GM20000 (cell line): ENCODE data around the gene SNRPD1.

Source experiments
- DNase-seq: peaks from one replicate; pipeline ENCODE4 v3.0.0; 2012; ENCODE audit warnings: low spot score
- CTCF ChIP-seq: IDR thresholded peaks from 2 replicates; pipeline ENCODE4 v1.5.1; 2012; ENCODE audit warnings: mild to moderate bottlenecking, control low read depth; ENCODE audit errors: extremely low read depth, missing control alignments

Gene SNRPD1

GRCh38 chr18:21652073-21652472 lies 40.0 kb downstream of the SNRPD1 start:
- DNase-seq, result no peak
- TF ChIP-seq CTCF, result no peak

GRCh38 chr18:21653361-21653760 lies 41.2 kb downstream of the SNRPD1 start:
- no peak for TF ChIP-seq CTCF
- DNase-seq, result no peak

DNA sequence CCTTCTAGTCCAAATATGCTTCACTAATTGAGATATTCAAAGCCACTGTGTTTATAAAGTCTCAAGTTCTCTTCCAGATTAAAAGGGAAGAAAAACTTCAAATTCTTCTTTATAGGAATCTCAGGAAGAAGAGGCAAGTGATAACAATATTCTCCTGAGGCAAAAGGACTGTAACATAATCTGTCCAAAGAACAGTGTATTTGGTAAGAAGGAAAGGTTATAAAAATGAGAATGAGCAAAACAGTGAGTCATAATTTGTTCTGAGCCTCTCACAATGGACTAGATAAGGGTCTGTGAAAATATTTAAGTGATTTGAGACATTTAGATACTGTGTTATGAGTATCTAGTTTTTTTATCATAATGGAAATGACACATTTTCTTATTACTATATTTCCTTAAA lies 44.3 kb downstream of the SNRPD1 start:
- DNase-seq, result no peak
- no peak for TF ChIP-seq CTCF

DNA sequence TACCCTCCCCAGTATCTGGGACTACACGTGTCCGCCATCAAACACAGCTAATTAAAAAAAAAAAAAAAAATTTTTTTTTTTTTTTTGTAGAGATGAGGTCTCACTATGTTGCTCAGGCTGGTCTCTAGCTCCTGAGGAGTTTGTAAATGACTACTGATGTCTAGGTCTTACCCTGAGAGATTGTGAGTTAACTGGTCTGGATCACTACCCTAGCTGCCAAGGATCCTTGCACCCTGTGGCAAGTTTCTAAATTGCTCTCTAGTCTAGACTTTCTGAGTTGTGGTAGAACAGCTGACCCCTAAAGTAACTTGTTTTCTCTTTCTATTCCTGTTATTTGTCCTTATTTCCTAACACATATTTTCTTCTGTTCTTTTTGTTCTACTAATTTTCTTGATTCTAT lies 48.0 kb downstream of the SNRPD1 start:
- no peak for DNase-seq
- no peak for TF ChIP-seq CTCF

DNA sequence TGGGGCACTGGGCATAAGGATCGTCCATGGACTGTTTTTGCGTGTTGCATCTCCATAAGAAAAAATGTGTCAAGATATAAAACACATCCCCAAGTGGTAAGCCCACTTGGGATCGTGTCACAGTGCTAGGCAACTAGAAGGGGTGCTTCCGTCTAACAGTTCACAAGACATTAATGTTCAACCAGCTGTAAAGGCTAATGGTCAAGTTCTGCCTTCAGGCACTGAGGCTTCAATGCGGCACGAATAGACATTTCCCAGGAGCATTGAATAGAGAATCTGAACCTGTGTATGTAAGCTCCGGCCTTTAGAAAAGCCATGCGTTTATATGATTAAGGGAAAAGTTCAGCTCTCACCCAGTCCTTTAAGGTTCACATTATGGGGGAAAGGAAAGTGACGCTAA lies 50.5 kb downstream of the SNRPD1 start:
- no peak for DNase-seq
- no peak for TF ChIP-seq CTCF

DNA sequence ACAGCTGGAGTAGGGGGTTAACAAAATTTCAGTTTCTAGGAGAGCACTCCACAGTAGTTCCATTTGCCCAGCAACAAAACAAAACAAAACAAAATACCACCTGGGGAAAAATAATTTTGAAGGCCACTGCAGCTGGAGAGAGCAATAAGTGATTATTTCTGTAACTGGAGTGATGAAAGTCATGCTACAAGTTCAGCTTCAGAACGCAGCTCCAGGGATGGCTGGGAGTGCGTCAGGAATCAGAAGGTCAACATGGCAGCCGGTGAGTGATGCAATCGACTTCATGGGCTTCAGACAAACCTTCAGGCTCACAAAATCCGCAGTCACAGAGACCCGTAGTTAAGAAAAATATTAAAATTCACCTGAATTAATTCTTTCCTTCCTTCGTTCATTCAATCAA lies 51.5 kb downstream of the SNRPD1 start:
- DNase-seq, result no peak
- no peak for TF ChIP-seq CTCF

DNA sequence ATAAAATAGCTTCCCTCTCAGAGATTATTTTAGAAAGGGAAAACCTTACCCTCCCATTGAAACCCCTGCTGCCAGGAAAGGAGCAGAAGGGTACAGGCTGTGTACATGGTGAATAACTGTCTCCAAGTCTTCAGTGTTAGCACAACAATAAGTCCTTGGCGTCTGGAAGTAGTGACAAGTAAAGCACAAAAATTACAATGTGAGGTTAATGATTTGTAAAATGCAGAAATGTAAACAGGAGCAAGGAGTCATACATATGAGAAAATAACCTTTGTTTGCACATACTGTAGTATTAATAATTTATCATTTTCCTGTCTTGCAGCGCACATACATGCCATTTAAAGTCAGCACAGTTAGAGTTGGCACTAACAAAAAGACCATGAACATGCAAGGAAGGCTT lies 52.0 kb downstream of the SNRPD1 start:
- no peak for TF ChIP-seq CTCF
- no peak for DNase-seq

DNA sequence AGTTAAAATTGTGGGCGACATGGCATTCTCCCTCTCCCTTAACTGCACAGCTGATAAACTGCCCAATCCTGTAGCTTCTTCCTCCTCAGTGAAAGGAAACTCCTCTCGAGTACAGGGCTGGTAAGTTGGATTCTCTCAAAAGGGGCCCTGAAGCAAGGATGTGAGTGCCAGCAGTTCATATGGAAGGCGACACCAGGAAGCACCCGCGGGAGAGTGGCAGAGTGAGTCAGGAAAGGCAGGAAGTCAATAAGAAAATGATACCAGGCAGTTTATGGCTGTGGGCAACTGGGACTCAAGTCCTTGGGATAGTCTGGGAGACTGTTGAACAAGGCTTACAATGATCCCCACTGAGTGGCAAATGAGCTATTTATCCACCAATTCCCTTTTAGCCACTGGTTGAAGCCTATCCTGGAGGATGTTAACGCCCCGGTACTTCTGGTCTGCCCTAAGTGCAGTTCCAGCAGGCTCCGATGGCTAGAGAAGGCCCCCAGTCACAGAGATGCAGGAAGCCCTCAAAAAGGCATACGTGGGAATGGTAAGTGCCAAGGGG lies 57.7 kb downstream of the SNRPD1 start:
- TF ChIP-seq CTCF, result no peak
- DNase-seq, result no peak
